Raji (cell line): ENCODE data around the gene WDR73.

Source experiments
- POLR2A ChIP-seq: IDR thresholded peaks from 2 replicates; pipeline ENCODE4 v1.6.1; 2011; ENCODE audit warnings: low read depth, low read length, control low read depth; ENCODE audit not compliant: insufficient read depth

Gene WDR73

DNA sequence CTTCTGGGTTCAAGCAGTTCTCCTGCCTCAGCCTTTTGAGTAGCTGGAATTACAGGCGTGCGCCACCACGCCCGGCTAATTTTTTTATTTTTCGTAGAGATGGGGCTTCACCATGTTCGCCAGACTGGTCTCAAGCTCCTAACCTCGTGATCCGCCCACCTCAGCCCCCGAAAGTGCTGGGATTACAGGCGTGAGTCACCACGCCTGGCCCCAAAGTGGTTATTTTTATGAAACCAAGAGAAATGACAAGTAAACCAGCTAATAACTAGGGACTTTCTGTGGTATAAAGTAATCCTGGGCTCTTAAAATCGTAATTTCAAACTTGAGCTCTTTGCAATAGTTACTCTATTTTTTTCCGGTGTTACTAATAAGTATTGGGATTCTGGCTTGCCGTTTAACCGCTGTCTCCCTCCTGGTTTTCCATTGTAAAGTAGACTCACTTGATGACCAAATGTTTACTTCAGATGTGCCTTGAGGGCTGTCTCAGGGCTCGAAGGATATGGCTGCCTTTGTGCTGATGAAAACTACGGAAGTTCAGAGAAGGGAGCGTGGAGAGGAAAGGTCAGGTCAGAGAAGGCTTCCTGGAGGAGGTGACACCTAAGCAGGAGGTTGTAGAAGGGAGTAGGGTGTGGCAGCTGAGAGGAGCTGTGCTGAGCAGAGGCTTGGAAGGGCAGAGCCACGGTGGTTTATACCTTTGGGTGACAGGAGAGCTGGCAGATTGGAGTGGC, 49.1 kb downstream of the WDR73 start:
- no peak for TF ChIP-seq POLR2A

DNA sequence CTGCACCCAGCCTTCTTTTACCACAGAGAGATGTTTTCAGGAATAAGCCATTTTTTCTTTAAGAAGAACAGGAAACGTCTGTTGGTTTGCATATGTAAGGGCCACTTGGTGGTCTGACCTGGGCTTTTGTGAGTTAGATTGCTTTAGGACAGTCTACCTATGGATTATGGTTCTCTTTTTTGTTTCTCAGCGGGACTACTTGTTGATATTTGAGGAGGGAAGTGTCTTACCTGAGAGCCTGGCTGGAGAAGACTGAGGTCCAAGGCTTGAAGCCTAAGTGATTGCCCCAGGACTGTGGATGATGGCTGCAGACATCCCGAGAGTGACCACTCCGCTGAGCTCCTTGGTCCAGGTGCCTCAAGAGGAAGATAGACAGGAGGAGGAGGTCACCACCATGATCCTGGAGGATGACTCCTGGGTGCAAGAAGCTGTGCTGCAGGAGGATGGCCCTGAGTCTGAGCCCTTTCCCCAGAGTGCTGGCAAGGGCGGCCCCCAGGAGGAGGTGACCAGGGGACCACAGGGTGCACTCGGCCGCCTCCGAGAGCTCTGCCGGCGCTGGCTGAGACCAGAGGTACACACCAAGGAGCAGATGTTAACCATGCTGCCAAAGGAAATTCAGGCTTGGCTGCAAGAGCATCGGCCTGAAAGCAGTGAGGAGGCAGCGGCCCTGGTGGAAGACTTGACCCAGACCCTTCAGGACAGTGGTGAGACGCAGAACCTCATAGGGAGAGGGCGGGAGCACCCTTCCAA, 50.3 kb downstream of the WDR73 start:
- TF ChIP-seq POLR2A, result no peak

DNA sequence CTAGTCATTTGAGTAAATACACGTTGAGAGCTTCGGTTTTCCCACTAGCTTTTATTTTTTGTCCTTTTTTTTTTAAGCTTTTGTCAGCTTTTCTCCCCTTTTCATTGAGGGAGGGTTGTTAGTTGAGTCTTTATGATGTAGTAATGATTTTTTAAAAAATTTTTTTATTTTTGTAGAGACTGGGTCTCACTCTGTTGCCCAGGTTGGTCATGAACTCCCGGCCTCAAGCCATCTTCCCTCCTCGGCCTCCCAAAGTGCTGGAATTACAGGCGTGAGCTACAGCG, 52.6 kb downstream of the WDR73 start:
- TF ChIP-seq POLR2A, result no peak

DNA sequence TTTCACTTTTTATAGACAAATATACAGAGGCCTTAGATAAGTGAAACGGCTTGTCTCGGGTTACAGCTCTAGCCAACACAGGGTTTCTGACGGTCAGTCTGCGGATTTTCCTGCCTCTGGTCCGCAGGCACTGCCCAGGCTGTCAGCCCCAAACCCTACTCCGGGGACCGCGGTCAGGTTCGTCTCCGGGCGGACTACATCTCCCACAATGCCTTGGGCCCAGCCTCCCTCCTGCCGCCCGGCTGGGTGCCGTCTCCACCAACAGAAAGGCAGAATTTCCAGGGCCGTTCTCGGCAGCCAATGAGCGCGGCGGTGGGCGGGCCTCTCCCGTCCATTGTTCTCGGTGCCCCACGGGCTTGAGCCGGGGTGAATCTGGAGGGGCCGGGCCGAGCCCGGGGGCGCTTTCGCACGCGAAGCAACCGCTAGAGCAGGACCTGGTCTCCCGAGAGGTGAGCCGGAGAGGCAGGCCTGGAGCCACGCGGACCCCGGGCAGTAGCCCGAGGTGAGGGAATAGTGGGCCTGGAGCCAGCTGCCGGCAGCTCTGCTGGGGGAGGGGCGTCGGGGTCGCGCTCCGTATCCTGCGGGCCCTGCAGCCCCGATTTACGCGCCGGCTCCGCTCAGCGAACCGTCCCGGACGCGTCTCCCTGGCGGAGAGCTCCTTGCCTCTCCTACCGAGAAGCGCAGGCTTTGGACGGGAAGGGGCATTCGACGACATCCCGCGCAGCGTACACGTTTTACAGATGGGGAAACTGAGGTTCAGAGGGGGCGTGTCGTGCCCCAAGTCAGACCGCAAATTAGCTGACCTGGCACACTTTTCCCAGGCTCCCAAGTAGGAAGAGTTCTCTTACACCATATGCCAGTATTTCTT, 53.2 kb downstream of the WDR73 start, which contains the start of gene ZSCAN2:
ZSCAN2 (plus strand) TSS at position 323 of the 868 bp plus-strand sequence. CDS start 2,919 bp downstream, outside the sequence.
- TF ChIP-seq POLR2A, result peak; percentile 62

DNA sequence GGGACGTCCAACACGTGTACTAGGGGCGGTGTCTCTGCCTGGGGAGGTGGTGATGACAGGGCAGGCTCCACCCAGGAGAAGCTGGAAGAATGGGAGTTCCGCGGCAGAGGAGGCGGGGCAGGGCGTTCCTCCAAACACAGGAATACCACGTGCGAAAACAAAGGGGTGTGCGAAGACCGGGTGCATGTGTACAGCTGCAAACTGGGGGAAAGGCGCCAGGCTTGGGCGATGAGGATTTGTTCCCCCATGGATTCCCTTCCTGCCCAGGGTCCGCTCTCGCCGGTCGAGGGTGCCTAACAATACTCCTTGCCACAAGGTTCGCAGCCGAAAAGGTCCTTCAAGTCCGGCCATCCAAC, 53.8 kb downstream of the WDR73 start:
- TF ChIP-seq POLR2A, result no peak

DNA sequence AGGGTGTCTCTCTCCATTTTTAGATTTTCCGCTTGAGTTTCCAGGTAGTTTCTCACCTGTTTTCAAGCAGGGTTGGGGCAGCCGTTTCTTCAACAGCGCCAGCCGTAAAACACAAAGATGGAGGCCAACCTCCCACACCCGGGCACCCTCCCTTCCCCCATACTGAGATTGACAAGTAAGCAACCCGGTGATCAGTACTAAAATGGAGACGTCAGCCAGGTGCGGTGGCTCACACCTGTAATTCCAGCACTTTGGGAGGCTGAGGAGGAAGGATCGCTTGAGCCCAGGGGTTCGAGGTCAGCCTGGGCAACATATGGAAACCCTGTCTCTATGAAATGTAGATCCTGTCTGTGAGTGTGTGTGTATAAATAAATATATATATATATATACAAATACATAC, 54.2 kb downstream of the WDR73 start:
- no peak for TF ChIP-seq POLR2A

DNA sequence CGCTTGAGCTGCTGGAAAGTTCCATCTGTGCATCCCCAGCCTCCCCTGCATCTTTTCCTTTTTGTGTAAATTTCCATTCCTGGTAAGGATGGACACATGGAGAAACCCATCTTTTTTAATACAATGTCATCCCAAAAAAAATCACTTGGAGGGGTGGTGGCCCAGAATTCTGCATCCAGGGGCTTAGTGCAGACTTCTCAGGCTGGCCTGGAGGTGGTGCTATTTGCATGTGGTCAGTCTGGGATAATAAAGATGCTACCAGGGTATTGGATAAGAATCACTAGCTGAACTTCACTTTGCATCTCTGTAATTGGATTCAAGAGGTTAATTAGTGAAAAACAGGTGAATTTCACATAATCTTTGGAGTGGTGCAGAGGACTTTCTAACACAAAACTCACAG, 55.1 kb downstream of the WDR73 start:
- TF ChIP-seq POLR2A, result no peak

DNA sequence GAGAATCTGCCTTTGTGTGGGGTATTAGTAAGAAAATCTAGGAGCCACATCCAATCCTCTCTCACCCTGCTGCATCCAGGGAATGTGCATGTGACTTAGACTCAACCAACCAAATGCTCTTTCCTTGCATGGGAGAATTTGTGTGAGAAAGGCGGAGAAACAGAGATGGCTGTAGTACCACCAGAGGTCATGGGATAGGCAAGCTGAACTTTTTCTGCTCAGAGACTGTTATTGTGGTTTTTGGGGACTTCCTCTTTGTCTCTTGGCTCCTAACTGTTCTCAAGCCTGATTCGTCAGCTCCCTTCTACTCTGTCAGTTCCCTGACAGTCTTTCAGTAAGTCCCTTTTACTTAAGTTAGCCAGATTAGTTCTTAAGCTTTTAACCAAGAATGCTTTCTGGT, 55.8 kb downstream of the WDR73 start:
- TF ChIP-seq POLR2A, result peak; percentile 42; the same call in 1 of the 2 replicates

DNA sequence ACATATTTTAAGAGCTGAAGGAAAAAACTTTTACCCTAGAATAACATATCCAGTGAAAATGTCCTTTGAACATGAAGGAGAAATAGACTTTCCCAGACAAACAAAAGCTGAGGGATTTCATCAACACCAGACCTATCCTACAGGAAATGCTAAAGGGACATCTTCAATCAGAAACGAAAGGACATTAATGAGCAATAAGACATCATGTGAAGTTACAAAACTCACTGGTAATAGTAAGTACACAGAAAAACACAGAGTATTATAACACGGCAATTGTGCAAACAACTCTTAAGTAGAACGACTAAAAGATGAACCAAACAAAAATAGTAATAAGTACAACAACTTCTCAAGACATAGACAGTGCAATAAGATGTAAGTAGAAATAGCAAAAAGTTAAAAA, 56.8 kb downstream of the WDR73 start:
- no peak for TF ChIP-seq POLR2A

DNA sequence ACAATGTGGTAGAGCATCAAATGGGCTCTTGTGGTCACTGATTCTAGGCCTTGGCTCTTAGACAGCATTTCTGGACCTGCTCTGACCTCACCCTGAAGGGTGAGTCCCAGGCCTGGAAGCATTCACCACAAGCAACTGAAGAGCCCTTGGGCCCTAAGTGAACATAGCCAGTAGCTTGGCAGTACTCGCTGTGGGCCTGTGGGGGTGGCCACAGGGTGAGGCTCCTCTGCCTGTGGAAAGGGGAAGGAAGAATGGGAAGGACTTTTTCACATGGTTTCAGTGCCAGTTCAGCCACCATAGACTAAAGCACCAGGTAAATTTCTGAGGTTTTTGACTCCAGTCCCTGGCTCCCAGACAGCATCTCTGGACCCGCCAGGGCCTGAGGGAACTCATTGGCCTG, 58.4 kb downstream of the WDR73 start:
- no peak for TF ChIP-seq POLR2A

DNA sequence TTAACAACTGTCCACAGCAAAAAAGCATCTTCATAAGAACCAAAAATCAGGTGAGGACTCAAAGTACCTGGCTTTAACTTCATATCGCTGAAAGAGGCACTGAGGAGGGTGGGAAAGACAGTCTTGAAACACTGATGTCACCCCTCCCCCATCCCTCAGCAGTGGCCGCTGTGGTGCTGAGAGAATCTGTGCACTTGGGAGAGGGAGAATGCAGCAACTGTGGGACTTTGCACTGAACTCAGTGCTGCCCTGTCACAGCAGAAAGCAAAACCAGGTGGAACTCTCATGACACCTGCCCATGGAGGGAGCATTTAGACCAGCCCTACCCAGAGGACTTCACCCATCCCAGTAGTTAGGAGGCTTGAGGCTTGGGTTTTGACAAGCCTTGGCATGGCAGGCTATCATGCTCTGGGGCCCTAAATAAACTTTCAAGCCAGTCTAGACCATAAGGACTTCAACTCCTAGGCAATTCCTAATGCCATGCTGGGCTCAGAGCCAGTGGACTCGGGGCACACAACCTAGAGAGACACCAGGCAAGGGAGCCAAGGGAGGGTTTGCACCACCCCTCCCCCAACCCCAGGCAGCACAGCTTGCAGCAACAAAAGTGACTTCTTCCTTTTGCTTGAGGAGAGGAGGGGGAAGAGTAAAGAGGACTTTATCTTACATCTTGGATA, 59.3 kb downstream of the WDR73 start:
- no peak for TF ChIP-seq POLR2A

DNA sequence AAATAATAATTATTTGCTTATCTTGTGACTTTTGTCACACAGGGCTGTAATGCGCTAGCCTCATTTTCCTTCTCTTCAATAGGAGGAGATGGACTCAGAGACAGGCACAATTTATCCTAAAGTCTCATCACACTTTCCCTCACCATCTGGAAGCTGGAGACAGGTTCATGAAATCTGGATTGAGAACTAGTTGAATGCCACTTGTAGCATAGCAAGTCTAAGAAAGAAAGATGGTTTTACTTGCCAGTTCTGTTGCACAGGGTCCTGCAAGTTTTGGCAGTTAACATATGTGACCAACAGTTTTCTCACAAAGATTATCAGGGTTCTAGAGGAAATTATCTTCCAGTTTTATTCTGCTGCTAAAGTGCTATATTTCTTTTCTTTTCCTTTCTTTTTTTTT, 62.3 kb downstream of the WDR73 start:
- TF ChIP-seq POLR2A, result no peak

DNA sequence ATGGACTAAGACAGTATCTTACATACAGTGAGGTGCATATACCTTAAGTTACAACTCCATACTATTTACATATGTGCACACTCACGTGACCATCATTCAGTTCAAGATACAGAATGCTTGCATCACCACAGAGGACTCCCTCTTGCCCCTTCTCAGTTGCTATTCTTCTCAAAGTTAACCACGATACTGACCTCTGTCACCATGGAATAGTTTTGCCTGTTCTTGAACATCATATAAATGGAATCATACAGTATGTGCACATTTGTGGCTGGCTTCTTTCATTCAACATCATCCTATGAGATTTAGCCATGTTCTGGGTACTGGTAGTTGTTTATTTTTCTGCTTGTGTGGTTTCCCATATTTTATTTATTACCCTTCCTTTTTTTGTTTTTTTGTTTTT, 63.7 kb downstream of the WDR73 start:
- TF ChIP-seq POLR2A, result no peak
